Thyroid gland (tissue), 4 donors: ENCODE results near the gene GIPC1.

Experiments
- POLR2A ChIP-seq, 2 donors: fragments of 450-650 bp; IDR thresholded peaks; one replicate each; pipeline ENCODE4 v1.6.1; 2017; ENCODE audit warnings: antibody characterized with exemption in 2 of 2, mild to moderate bottlenecking in 2 of 2, moderate library complexity in 1 of 2
- TF ChIP-seq, protein P1 (sequence below), 6 experiments: fragments of 200-600 bp in 3 of 6; fragments of 450-650 bp in 3 of 6; sonication (generic) in 3 of 6; IDR thresholded peaks; one replicate each; pipeline ENCODE4 v1.5.1; 2016 to 2019; ENCODE audit warnings: antibody characterized with exemption in 6 of 6, mild to moderate bottlenecking in 2 of 6, inconsistent platforms in 1 of 6, moderate library complexity in 1 of 6

DNA sequence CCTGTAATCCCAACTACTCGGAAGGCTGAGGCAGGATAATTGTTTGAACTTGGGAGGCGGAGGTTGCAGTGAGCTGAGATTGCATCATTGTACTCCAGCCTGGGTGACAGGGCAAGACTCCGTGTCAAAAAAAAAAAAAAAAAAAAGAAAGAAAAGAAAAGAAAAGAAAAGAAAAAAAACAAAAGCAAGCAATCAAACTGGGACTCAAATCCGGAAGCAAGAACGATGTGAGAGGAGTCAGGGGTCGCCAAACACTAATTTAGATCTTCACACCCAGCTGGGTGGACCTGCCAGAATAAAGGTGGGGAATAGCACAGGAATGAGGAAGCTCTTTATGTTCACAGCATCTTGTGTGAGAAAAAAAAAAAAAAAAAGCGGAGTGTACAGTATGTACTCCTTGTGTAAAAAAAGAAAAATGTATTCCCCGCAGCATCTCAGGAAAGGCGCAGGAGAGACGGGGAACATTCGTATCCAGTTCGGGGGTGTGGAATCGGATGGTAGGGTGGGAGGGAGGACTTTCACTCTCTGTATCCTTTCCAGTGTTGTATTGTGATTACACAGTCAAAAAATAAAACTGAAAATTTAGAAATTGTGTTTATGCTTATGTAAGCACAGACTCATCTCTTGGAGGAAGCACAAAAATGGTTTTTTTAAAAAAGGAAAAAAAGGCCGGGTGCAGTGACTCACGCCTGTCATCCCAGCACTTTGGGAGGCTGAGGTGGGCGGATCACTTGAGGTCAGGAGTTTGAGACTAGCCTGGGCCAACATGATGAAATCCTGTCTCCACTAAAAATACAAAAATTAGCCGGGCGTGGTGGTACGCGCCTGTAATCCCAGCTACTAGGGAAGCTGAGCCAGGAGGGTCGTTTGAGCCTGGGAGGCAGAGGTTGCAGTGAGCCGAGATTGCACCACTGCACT lies 14.6 kb upstream of the GIPC1 start:
- no peak for TF ChIP-seq POLR2A (IDR thresholded peaks at IDR 0.05)
- TF ChIP-seq, protein P1, sequence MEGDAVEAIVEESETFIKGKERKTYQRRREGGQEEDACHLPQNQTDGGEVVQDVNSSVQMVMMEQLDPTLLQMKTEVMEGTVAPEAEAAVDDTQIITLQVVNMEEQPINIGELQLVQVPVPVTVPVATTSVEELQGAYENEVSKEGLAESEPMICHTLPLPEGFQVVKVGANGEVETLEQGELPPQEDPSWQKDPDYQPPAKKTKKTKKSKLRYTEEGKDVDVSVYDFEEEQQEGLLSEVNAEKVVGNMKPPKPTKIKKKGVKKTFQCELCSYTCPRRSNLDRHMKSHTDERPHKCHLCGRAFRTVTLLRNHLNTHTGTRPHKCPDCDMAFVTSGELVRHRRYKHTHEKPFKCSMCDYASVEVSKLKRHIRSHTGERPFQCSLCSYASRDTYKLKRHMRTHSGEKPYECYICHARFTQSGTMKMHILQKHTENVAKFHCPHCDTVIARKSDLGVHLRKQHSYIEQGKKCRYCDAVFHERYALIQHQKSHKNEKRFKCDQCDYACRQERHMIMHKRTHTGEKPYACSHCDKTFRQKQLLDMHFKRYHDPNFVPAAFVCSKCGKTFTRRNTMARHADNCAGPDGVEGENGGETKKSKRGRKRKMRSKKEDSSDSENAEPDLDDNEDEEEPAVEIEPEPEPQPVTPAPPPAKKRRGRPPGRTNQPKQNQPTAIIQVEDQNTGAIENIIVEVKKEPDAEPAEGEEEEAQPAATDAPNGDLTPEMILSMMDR (IDR thresholded peaks at IDR 0.05): no peak
